IPS-15b (cell line): ENCODE measurements around the gene HAUS8.
"Not testable (repeated sequence)": the region's sequence is repeated elsewhere in the genome, so short reads cannot be mapped to it uniquely, and the experiment has no call there.

Source experiments
- H3K27me3 ChIP-seq: one replicate; pipeline ENCODE4 v1.6.1; 2013; ENCODE audit warnings: low read length; ENCODE audit not compliant: control insufficient read depth, insufficient read depth
- H3K36me3 ChIP-seq: one replicate; pipeline ENCODE4 v1.6.1; 2013; ENCODE audit warnings: low read length; ENCODE audit not compliant: control insufficient read depth, insufficient read depth
- H3K4me1 ChIP-seq: one replicate; pipeline ENCODE4 v1.6.1; 2013; ENCODE audit warnings: mild to moderate bottlenecking, low read length; ENCODE audit not compliant: control insufficient read depth, insufficient read depth
- H3K4me3 ChIP-seq: one replicate; pipeline ENCODE4 v1.5.1; 2013; ENCODE audit warnings: low read depth, low read length
- H3K9ac ChIP-seq: one replicate; pipeline ENCODE4 v1.6.1; 2013; ENCODE audit warnings: low read depth, mild to moderate bottlenecking, low read length
- H3K9me3 ChIP-seq: one replicate; pipeline ENCODE4 v1.6.1; 2013; ENCODE audit warnings: mild to moderate bottlenecking, low read length; ENCODE audit not compliant: control insufficient read depth, insufficient read depth

The HAUS8 gene

GRCh38 chr19:17024941-17025340, 50.3 kb downstream of the HAUS8 start:
- not testable (repeated sequence) for H3K36me3 ChIP-seq, H3K4me1 ChIP-seq, H3K9ac ChIP-seq, H3K9me3 ChIP-seq, H3K27me3 ChIP-seq, H3K4me3 ChIP-seq

- no peaks in the 10 kb centered on the region for H3K36me3 ChIP-seq
- H3K27me3 ChIP-seq: no peaks in the 10 kb centered on the region
- H3K9me3 ChIP-seq: no peaks in the 10 kb centered on the region
- H3K4me1 ChIP-seq: peaks cover 4% of the 10 kb centered on the region
- H3K9ac ChIP-seq: no peak overlapping the region
- no peak overlapping the region for H3K4me3 ChIP-seq
Observed at GRCh38 chr19:17023805-17024204, 51.4 kb downstream of the HAUS8 start.

- no peaks in the 10 kb centered on the region for H3K27me3 ChIP-seq
- no peaks in the 10 kb centered on the region for H3K9me3 ChIP-seq
- H3K4me3 ChIP-seq: no peak overlapping the region
- H3K9ac ChIP-seq: no peak overlapping the region
- peaks cover 4% of the 10 kb centered on the region for H3K4me1 ChIP-seq
- H3K36me3 ChIP-seq: no peaks in the 10 kb centered on the region
Observed at GRCh38 chr19:17022738-17023137, 52.5 kb downstream of the HAUS8 start.

GRCh38 chr19:17021793-17022590, 53.3 kb downstream of the HAUS8 start:
- Histone ChIP-seq H3K36me3 (no peaks in the 10 kb centered on the region), H3K4me3 (no peak overlapping the region), H3K9ac (no peak overlapping the region), H3K4me1 (peaks cover 4% of the 10 kb centered on the region), H3K9me3 (no peaks in the 10 kb centered on the region), H3K27me3 (no peaks in the 10 kb centered on the region)

- Histone ChIP-seq H3K9ac (no peak overlapping the region), H3K27me3 (no peaks in the 10 kb centered on the region), H3K9me3 (no peaks in the 10 kb centered on the region), H3K4me3 (no peak overlapping the region), H3K36me3 (no peaks in the 10 kb centered on the region), H3K4me1 (peaks cover 4% of the 10 kb centered on the region)
Observed at GRCh38 chr19:17021328-17021727, 53.9 kb downstream of the HAUS8 start.

GRCh38 chr19:17020823-17021222, 54.4 kb downstream of the HAUS8 start:
- Histone ChIP-seq H3K4me3 (no peak overlapping the region), H3K9me3 (no peaks in the 10 kb centered on the region), H3K36me3 (no peaks in the 10 kb centered on the region), H3K27me3 (no peaks in the 10 kb centered on the region), H3K4me1 (peaks cover 4% of the 10 kb centered on the region), H3K9ac (no peak overlapping the region)

GRCh38 chr19:17020385-17020784, 54.9 kb downstream of the HAUS8 start:
- no peaks in the 10 kb centered on the region for H3K9me3 ChIP-seq
- H3K9ac ChIP-seq: no peak overlapping the region
- no peak overlapping the region for H3K4me3 ChIP-seq
- peaks cover under 1% of the 10 kb centered on the region for H3K4me1 ChIP-seq
- no peaks in the 10 kb centered on the region for H3K27me3 ChIP-seq
- H3K36me3 ChIP-seq: no peaks in the 10 kb centered on the region

GRCh38 chr19:17014212-17014861, 60.9 kb downstream of the HAUS8 start:
- H3K27me3 ChIP-seq, H3K9ac ChIP-seq, H3K4me1 ChIP-seq, H3K4me3 ChIP-seq, H3K36me3 ChIP-seq, H3K9me3 ChIP-seq: not testable (repeated sequence)

GRCh38 chr19:17011485-17011884, 63.8 kb downstream of the HAUS8 start:
- Histone ChIP-seq H3K4me3 (no peak overlapping the region), H3K9me3 (no peaks in the 10 kb centered on the region), H3K9ac (no peak overlapping the region), H3K27me3 (no peaks in the 10 kb centered on the region), H3K36me3 (peaks cover 3% of the 10 kb centered on the region), H3K4me1 (no peaks in the 10 kb centered on the region)

- Histone ChIP-seq H3K9ac (no peak overlapping the region), H3K4me3 (no peak overlapping the region), H3K9me3 (no peaks in the 10 kb centered on the region), H3K36me3 (peaks cover 3% of the 10 kb centered on the region), H3K4me1 (no peaks in the 10 kb centered on the region), H3K27me3 (no peaks in the 10 kb centered on the region)
Observed at GRCh38 chr19:17006579-17006978, 68.7 kb downstream of the HAUS8 start.

- Histone ChIP-seq H3K4me1 (no peaks in the 10 kb centered on the region), H3K27me3 (no peaks in the 10 kb centered on the region), H3K4me3 (no peak overlapping the region)
Observed at GRCh38 chr19:17005000-17005399, 70.3 kb downstream of the HAUS8 start.

GRCh38 chr19:17004386-17004785, 70.9 kb downstream of the HAUS8 start:
- H3K9ac ChIP-seq: no peak overlapping the region
- H3K36me3 ChIP-seq: peaks cover 3% of the 10 kb centered on the region
- no peaks in the 10 kb centered on the region for H3K4me1 ChIP-seq
- no peak overlapping the region for H3K4me3 ChIP-seq
- H3K9me3 ChIP-seq: no peaks in the 10 kb centered on the region
- H3K27me3 ChIP-seq: no peaks in the 10 kb centered on the region

More at GRCh38 chr19:17005000-17005399, 70.3 kb downstream of the HAUS8 start:
- Histone ChIP-seq H3K9ac (no peak overlapping the region), H3K36me3 (peaks cover 3% of the 10 kb centered on the region), H3K9me3 (no peaks in the 10 kb centered on the region)
